Colonic mucosa (tissue), 4 donors: ENCODE results near the gene TMEM120B. TPM values are rescaled to one million over a fixed set of nuclear protein-coding genes. Genes with fewer than 3 reads are reported as not detected.

Experiments
- DNase-seq: peaks from one replicate; pipeline ENCODE4 v3.0.0-alpha.2; 2020
- H3K27ac ChIP-seq: fragments of 200-600 bp; one replicate; pipeline ENCODE4 v1.8.0; 2021
- H3K27me3 ChIP-seq: fragments of 200-600 bp; one replicate; pipeline ENCODE4 v1.8.0; 2021
- H3K36me3 ChIP-seq: fragments of 200-600 bp; one replicate; pipeline ENCODE4 v1.8.0; 2021
- H3K4me1 ChIP-seq: fragments of 200-600 bp; one replicate; pipeline ENCODE4 v1.8.0; 2021; ENCODE audit warnings: mild to moderate bottlenecking
- H3K4me3 ChIP-seq: fragments of 200-600 bp; one replicate; pipeline ENCODE4 v1.8.0; 2021
- H3K9ac ChIP-seq, 2 donors: one replicate each; pipeline ENCODE4 v1.7.0; 2013; ENCODE audit warnings: control low read depth in 2 of 2, low read depth in 2 of 2, low read length in 2 of 2
- H3K9me3 ChIP-seq: fragments of 200-600 bp; one replicate; pipeline ENCODE4 v1.8.0; 2021
- intact Hi-C: fragments of 100-400 bp; cut with DNase I; formaldehyde crosslinking; loops from one replicate; pipeline ENCODE4 v1.14.1; 2022
- total RNA-seq, 2 donors: library from RNA; stranded (reverse); fragmentation: NEBNext Ultra II Directional in 1 of 2; extraction: Animal tissue kit (Norgen Biotek cat#: 25700) in 1 of 2; gene quantifications; one replicate each; pipeline ENCODE4 v1.2.1, GENCODE V29; 2021
- TF ChIP-seq, protein P1 (sequence below): fragments of 200-600 bp; IDR thresholded peaks from one replicate; pipeline ENCODE4 v1.8.0; 2022; ENCODE audit warnings: antibody characterized with exemption, mild to moderate bottlenecking
- donor health status: healthy.
- donor health status: DM: no; HTN: no; CAD: no.
- donor health status: DM: no; HTN: no; CAD: no.

TMEM120B gene
- total RNA-seq, 2 donors from 2014 or later, result 3.9 to 6.5 TPM

DNA sequence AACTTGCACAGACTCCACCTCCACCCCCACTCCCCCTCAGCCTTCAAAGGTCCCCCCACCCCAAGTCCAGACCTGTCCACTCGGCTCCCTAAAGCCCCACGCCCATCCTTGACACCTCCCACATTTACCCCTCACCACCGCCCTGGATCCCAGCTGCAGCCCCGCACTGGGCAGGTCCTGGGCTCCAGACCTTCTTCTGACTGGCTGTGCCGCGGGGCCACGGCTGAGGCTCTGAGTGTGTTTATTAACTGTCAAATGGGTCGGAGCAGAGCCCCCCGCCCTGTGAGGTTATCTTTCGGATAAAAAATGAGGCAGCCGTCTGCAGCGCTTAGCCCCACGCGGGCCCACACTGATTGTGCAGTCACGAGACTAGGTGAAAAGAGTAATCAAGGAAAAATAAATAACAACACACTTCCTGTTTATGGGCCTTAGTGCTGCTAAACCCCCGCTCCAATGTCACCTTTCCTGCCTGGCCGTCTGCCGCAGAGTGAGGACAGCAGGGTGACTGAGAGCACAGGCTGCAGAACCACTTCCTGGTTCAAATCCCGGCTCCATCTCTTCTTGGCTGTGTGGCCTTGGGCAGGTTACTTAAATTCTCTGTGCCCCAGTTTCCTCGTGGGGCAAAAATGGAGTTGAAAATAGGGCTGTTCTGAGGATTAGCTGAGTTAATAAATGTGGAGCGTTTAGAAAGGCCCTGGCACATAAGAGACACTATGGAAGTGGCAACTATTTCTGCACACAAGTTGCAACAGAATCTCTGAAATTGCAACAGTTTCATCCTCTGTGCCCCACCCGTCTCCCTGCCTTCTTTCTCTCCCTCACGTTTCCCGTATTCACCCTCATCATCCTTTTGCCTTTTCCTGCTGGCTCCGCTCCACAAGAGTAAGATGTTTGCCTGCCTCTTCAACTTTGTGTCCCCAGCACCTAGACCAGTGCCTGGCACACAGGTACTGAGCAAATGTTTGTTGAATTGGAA is 100.7 kb downstream of the TMEM120B start:
- TF ChIP-seq, protein P1, sequence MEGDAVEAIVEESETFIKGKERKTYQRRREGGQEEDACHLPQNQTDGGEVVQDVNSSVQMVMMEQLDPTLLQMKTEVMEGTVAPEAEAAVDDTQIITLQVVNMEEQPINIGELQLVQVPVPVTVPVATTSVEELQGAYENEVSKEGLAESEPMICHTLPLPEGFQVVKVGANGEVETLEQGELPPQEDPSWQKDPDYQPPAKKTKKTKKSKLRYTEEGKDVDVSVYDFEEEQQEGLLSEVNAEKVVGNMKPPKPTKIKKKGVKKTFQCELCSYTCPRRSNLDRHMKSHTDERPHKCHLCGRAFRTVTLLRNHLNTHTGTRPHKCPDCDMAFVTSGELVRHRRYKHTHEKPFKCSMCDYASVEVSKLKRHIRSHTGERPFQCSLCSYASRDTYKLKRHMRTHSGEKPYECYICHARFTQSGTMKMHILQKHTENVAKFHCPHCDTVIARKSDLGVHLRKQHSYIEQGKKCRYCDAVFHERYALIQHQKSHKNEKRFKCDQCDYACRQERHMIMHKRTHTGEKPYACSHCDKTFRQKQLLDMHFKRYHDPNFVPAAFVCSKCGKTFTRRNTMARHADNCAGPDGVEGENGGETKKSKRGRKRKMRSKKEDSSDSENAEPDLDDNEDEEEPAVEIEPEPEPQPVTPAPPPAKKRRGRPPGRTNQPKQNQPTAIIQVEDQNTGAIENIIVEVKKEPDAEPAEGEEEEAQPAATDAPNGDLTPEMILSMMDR, result no peak
- intact Hi-C loops, result loop anchor here (2.0 to 5.0 kb wide), 3 partner anchors 18 to 76 kb away; partner anchors contain the start of gene PSMD9
- Histone ChIP-seq H3K4me3 (peak overlapping the region; percentile 70), H3K27me3 (no peaks in the 10 kb centered on the region), H3K9me3 (no peaks in the 10 kb centered on the region), H3K4me1 (peaks cover 18% of the 10 kb centered on the region), H3K9ac (peak overlapping the region; percentile 57 to 58), H3K27ac (no peak overlapping the region), H3K36me3 (peaks cover 18% of the 10 kb centered on the region)
- DNase-seq, result no peak

DNA sequence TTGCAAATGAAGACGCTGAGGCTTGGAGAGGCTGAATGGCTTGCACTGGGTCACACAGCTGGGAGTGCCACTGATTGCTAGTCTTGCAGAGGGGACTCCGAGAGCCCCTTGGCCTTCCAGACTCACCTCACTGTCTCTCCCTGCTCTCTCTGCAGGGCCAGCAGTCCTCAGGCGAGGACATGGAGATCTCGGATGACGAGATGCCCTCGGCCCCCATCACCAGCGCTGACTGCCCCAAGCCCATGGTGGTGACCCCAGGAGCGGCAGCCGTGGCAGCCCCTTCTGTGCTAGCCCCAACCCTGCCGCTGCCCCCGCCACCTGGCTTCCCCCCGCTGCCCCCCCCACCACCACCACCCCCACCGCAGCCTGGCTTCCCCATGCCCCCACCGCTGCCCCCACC is 101.4 kb downstream of the TMEM120B start:
- H3K4me1 ChIP-seq, result peaks cover 18% of the 10 kb centered on the region
- TF ChIP-seq, protein P1, result no peak
- no peak overlapping the region for H3K9ac ChIP-seq
- peaks cover 22% of the 10 kb centered on the region for H3K36me3 ChIP-seq
- no peaks in the 10 kb centered on the region for H3K9me3 ChIP-seq
- intact Hi-C loops, result loop anchor here (2.0 to 5.0 kb wide), 3 partner anchors 19 to 75 kb away; partner anchors contain the start of gene PSMD9
- H3K27ac ChIP-seq, result no peak overlapping the region
- no peak overlapping the region for H3K4me3 ChIP-seq
- H3K27me3 ChIP-seq, result no peaks in the 10 kb centered on the region
- no peak for DNase-seq

DNA sequence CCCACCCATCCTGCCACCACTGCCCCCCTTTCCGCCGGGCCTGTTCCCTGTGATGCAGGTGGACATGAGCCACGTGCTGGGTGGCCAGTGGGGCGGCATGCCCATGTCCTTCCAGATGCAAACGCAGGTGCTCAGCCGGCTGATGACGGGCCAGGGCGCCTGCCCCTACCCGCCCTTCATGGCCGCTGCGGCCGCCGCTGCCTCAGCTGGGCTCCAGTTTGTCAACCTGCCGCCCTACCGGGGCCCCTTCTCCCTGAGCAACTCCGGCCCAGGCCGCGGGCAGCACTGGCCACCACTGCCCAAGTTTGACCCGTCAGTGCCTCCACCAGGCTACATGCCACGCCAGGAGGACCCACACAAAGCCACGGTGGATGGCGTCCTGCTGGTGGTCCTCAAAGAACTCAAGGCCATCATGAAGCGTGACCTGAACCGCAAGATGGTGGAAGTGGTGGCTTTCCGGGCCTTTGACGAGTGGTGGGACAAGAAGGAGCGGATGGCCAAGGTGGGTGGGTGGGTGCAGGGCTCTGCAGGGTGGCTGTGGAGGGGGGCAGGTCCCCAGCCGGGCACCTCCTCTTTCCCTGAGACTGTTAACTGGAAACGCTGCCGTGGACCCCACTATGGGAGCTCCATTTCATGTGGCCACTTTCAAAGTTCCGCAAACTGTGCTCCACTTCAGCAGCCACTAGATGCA is 102.0 kb downstream of the TMEM120B start:
- TF ChIP-seq, protein P1, result no peak
- no peak for DNase-seq
- Histone ChIP-seq H3K36me3 (peaks cover 27% of the 10 kb centered on the region), H3K4me1 (peaks cover 18% of the 10 kb centered on the region), H3K27me3 (no peaks in the 10 kb centered on the region), H3K27ac (no peak overlapping the region), H3K9ac (peak overlapping the region in 1 of 2 donors; percentile 20), H3K9me3 (no peaks in the 10 kb centered on the region), H3K4me3 (no peak overlapping the region)
- intact Hi-C loops, result loop anchor here (5.0 kb wide), 1 partner anchor 37 kb away; no protein-coding TSS in a partner anchor

DNA sequence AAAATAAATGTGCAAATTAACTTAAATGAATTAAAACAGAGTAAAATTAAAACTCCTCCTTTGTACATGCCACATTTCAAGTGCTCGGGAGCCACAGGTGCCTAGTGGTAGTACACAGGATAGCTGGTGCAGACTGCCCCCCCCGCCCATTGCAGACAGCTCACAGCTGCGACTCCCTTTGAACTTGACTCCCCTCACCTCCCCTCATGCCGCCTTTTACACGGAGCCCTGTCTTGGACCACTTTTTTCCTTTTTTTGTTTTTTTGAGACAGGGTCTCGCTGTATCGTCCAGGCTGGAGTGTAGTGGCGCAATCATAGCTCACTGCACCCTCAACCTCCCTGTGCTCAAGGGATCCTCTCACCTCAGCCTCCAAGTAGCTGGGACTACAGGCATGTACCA is 102.7 kb downstream of the TMEM120B start:
- peaks cover 32% of the 10 kb centered on the region for H3K36me3 ChIP-seq
- peaks cover 18% of the 10 kb centered on the region for H3K4me1 ChIP-seq
- TF ChIP-seq, protein P1, result no peak
- H3K27me3 ChIP-seq, result no peaks in the 10 kb centered on the region
- no peak overlapping the region for H3K4me3 ChIP-seq
- intact Hi-C loops, result no loop called here
- H3K9ac ChIP-seq, result no peak overlapping the region
- no peaks in the 10 kb centered on the region for H3K9me3 ChIP-seq
- DNase-seq, result no peak
- no peak overlapping the region for H3K27ac ChIP-seq

DNA sequence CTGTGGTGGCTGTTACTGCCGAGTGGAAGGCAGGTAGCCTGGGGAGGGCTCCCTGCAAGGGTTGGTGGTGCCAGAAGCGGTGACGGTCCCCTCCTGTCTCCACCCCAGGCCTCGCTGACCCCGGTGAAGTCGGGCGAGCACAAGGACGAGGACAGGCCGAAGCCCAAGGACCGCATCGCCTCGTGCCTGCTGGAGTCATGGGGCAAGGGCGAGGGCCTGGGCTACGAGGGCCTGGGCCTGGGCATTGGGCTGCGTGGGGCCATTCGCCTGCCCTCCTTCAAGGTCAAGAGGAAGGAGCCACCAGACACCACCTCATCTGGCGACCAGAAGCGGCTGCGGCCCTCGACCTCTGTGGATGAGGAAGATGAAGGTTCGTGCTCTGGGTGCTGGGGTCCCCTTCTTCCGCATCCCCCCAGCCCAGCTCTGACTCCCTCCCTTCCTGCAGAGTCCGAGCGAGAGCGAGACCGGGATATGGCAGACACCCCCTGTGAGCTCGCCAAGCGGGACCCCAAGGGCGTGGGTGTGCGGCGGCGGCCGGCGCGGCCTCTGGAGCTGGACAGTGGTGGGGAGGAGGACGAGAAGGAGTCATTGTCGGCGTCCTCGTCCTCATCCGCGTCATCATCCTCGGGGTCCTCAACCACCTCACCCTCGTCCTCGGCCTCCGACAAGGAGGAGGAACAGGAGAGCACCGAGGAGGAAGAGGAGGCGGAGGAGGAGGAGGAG is 104.5 kb downstream of the TMEM120B start:
- Histone ChIP-seq H3K27ac (no peak overlapping the region), H3K9ac (no peak overlapping the region), H3K27me3 (no peaks in the 10 kb centered on the region), H3K4me3 (no peak overlapping the region), H3K36me3 (peaks cover 39% of the 10 kb centered on the region), H3K4me1 (peaks cover 9% of the 10 kb centered on the region), H3K9me3 (no peaks in the 10 kb centered on the region)
- no peak for DNase-seq
- intact Hi-C loops, result no loop called here
- TF ChIP-seq, protein P1, result no peak
